Right hindlimb (tissue), 1 donor: Measurements from ENCODE around the gene TMEM229B.

Experiments used
- DNase-seq: peaks from one replicate; pipeline ENCODE4 v3.0.0-alpha.2; 2018

Gene TMEM229B

GRCh38 chr14:67487937-67488893, at the start of gene TMEM229B:
Gene TMEM229B (minus strand): TSS chr14:67488721. CDS start chr14:67473923, 14,798 bp downstream.
- peak; percentile 30 for DNase-seq

DNA sequence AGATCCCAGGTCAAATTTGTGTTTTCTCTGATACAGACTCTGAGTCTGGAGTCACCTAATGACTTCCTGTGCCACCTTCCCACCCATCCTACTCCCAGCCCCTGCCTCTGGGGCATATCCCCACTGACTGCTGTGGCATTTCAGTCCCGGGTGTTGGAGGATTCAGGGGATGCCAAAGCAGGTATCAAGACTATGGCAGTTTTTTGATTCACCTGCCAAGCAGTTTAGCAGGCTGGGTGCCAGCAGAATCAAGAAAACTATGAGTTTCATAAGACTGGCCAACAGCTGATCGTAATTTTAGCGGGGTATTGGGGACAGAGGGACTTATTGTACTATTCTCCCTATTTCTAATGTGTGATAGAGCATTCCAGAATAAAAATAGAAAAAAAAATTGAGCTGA, 49.2 kb upstream of the TMEM229B start:
- DNase-seq, result no peak

DNA sequence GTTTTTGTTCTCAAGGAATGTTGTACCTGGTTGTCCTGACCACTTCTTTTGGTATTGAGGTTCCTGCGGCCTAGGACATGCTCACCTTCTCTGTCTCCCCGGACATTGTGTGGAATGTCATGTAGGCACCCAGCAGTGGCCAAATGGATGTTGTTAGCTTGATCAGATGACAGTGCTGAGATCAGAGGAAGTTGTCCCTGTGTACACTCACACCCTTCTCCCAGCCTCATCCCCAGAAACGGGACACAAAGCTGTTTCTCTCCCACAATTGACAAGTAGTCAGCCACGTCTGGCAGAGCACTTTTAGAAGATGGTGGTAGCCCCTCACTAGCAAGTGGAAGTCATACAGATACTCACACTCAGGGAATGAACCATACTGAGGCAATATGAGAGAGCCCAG, 47.6 kb upstream of the TMEM229B start:
- DNase-seq, result no peak

- DNase-seq, result no peak
These were observed 45.2 kb upstream of the TMEM229B start for GRCh38 chr14:67533754-67534085.

GRCh38 chr14:67532998-67533753, 44.7 kb upstream of the TMEM229B start, which contains the start of gene PLEKHH1:
Gene PLEKHH1 (plus strand): TSS chr14:67533290. CDS start chr14:67541868, 8,578 bp downstream.
- peak; percentile 74 for DNase-seq

GRCh38 chr14:67532606-67532997, 44.1 kb upstream of the TMEM229B start:
- DNase-seq, result no peak

GRCh38 chr14:67529947-67530935, 41.7 kb upstream of the TMEM229B start:
- DNase-seq, result no peak

DNA sequence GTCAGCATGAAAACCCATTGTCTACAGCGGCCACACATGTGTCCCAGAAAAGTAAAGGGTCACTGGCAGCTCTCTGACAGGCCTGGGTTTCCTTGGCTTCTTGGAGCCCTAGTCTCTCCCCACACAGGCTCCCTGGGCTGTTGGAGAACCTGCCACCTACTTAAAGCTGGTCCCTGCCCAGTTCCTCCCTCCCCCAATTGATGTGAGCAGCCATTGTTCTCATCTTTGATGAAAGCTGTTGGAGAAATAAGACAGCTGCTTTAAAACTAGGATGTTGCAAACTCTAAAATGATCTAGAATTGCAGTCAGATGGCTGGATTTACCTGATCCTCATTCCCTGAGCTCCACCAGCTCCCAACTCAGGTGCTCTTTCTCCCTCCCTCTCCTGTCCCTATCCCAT, 39.8 kb upstream of the TMEM229B start:
- DNase-seq, result no peak

DNA sequence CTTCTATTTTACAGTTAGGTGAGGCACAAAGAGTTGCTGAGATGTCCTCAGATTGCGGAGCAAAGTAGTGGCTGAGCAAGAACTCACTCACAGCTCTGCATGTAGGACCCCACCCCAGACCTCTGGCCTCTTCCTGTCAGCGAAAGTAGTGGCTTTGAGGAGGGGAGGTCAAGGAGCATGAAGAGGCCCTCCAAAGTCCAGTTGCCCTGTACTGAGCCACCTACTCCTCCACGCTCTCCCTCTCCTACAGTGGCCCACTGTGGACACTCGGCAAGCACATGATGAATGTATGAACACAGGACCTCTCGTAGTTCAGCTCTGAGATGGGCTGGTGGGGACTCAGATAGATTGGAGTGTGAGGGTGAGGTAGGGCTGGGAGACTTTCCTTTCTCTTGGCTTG, 39.2 kb upstream of the TMEM229B start:
- DNase-seq, result no peak

DNA sequence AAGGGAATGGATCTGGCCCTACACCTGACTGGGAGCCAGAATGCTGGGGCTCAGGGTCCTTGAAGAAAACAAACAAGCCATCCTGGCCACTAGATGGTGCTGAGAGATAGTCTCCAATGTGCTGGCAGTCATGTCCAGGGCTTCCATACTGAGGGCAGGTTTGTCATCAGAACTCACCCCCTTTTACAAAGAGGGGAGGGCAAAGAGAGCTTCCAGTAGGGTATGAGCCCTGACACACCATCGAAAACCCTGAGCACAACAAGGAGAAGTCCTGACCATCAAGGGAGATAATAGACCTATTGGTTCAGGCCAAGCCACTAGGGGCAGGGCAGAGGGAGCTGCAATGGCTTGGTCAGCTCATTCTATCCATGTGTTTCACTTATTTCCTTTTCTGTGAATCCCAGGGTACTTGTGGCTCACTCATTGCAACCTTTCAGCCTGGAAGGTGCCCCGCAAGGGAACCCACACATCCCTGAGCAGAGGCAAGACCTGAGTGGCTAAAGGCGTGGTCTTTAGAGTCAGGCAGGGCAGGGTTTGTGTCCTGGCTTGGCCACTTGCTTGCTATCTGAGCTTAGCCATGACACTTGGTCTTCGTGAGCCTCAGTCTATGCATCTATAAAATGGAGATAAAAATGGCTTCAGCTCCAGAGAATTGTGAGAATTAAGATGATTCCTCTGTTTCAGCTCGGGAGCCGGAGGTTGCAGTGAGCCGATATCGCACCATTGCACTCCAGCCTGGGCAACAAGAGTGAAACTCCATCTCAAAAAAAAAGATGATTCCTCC, 38.3 kb upstream of the TMEM229B start:
- DNase-seq, result peak; percentile 23

DNA sequence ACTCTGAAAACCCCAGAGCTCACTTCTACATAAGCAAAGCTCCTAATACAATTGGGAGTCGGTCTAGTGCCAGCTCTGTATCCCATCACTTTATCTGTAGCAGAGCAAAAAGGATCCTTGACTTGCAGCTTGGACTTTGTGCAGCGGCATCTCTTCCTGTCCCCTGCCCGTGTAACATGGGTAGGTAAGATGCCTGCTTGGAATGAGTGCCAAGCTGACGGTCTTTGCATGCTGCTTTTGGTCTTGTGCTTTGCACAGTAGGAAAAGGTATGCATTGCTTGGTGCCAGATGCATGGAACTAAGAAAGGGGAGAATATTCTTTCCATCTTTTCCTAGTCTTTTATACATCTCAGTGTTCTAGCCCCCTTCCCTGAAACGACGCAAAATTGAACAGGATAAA, 37.7 kb upstream of the TMEM229B start:
- DNase-seq, result no peak

DNA sequence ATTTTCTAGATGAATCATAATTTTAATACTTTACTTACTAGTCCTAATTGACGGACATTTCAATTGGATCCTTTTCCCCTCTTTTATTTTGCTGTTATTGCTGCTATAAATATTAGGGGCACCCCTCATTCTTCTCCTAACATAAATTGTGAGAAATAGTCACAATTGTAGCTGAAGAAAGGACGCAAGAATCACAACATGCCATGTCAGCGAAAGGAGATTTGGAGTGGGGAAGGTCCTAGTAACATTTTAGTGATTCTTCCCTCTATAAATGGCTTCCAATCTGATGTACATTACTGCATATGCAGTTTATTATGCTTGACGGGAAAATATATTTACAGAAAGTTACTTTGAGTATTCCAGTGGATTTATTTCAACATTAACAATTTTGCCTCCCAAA, 36.9 kb upstream of the TMEM229B start:
- DNase-seq, result no peak

DNA sequence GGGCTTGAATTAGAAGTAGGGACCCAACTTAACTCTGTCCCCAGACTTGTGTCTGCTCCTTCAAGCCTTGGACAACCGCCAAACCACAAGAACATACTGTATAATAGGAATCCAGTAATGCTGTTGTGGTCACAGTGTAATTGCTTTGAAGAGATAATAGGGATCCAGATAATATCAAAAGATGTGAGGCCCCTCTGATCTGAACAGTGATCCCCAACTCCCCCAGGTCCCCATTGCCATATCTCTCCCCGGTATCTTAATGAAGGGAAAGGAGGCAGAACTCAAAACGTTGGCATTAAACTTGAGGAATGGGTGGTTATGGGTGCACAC, 36.1 kb upstream of the TMEM229B start:
- DNase-seq, result no peak

- DNase-seq, result no peak
These were observed 35.5 kb upstream of the TMEM229B start for GRCh38 chr14:67523764-67524633.

DNA sequence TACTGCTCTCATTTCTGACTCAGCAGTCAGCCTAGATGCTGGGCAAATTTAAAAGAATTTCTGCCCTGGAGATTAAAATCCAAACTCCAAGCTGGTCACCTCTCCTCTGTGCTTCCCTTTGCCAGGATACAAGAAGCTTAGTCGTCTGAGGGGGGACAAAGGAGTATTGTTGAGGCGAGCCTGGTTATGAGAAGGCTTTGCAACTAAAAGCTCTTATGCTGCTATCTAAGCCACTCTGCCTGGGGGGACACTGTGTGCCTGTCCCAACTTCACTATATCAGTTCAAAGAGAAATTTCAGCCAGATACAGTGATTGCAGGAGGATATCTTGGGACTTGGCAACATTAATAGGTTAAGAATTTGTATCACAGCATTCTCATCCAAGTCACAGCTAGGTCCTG, 33.7 kb upstream of the TMEM229B start:
- no peak for DNase-seq

- DNase-seq, result no peak
These were observed 32.0 kb upstream of the TMEM229B start for GRCh38 chr14:67520482-67520881.

DNA sequence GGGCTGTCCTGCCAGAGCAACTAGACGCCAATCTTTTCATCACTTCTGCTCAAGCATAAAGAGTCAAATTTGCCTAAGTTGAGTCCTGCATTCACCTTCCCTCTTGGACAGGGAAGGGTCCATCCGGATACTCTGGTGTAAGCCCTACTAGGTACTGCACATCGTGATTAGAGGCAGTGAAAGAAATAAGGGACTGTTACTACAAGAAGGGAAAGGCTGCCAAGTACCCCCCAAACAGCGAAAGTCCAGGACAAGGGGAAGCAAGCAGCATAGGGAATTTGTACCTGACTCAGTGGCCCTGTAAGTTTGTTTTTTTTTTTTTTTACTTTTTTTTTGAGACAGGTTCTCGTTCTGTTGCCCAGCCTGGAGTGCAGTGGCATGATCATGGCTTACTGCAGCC, 30.9 kb upstream of the TMEM229B start:
- no peak for DNase-seq

DNA sequence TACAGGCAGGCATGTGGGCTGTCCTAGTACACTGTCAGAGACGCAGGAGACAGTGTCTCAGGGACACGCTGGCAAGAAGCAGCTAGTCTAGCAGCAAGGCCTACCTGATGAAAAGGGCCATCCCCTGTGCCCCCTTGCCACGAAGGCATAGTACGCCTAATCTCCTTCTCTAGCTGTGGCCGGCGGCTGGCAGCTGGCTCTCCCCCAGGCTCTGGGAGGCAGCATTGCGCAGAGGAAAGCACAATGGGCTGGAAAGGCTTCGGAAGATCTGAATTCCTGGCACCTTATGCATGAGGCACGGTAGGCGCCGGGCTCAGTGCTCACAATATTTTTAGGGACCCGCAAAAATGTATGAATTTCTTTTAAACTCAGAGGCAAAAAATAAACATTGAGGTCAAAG, 28.6 kb upstream of the TMEM229B start:
- no peak for DNase-seq

- DNase-seq, result no peak
These were observed 28.2 kb upstream of the TMEM229B start for GRCh38 chr14:67516676-67517075.

- peak; percentile 26 for DNase-seq
These were observed 27.0 kb upstream of the TMEM229B start for GRCh38 chr14:67515386-67516079.
